ENCODE results near the gene LRRC71.

DNA sequence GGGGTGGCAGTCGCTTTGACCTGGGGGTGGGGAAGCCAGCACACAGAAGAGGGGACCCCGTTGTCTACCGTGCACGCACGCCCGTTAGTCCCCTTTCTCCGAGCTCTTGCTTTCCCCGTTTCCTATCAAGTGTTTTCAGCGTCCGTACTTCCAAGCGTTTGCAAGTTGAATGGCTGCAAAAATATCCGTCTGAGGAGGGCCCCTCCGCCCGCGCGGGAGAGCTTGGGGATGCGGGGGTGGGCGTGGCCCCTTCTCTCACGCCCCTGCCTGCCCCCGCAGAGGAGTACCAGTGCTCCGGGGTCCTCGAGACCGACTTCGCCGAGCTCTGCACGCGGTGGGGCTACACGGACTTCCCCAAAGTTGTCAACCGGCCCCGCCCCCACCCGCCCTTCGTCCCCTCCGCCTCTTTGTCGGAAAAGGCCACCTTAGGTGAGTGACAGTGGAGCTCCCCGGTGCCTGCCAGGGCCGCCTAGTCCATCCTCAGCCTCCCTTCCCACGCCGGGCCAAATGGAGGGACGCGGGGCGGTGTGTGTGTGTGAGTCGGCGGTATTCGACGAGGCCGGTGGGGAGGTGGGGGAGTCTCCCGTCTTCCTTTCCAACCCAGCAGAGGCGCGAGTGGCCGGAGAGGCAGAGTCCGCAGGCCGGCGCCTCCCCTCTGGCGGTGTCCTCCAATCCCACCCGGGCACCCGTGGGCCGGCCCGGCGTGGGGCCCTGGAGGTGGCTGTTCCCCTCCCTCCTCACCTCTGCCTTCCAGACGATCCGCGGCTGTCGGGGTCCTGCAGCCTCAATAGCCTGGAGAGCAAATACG, 3.4 kb downstream of the LRRC71 start:
- TF ChIP-seq, protein P1, sequence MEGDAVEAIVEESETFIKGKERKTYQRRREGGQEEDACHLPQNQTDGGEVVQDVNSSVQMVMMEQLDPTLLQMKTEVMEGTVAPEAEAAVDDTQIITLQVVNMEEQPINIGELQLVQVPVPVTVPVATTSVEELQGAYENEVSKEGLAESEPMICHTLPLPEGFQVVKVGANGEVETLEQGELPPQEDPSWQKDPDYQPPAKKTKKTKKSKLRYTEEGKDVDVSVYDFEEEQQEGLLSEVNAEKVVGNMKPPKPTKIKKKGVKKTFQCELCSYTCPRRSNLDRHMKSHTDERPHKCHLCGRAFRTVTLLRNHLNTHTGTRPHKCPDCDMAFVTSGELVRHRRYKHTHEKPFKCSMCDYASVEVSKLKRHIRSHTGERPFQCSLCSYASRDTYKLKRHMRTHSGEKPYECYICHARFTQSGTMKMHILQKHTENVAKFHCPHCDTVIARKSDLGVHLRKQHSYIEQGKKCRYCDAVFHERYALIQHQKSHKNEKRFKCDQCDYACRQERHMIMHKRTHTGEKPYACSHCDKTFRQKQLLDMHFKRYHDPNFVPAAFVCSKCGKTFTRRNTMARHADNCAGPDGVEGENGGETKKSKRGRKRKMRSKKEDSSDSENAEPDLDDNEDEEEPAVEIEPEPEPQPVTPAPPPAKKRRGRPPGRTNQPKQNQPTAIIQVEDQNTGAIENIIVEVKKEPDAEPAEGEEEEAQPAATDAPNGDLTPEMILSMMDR (IDR thresholded peaks at IDR 0.05 in 8 of 11, conservative IDR thresholded peaks at IDR 0.05 in 3 of 11) = no peak
- TF ChIP-seq POLR2AphosphoS5 (IDR thresholded peaks at IDR 0.05) = no peak
- TF ChIP-seq POLR2A (IDR thresholded peaks at IDR 0.05) = no peak

All from spleen (tissue), 7 donors.